HCEC 1CT (cell line): ENCODE results near the gene FAM184A.
"Not testable (repeated sequence)": the region's sequence is repeated elsewhere in the genome, so short reads cannot be mapped to it uniquely, and the experiment has no call there.

Source experiments
- DNase-seq: peaks from one replicate; pipeline ENCODE4 v3.0.0-alpha.2; 2017

FAM184A gene

GRCh38 chr6:119002069-119002468, 76.4 kb downstream of the FAM184A start:
- no peak for DNase-seq

GRCh38 chr6:118999494-119000040, 78.9 kb downstream of the FAM184A start:
- DNase-seq: no peak

- not testable (repeated sequence) for DNase-seq
Measured at GRCh38 chr6:118997426-118997825, 81.0 kb downstream of the FAM184A start.

- no peak for DNase-seq
Measured at GRCh38 chr6:118996289-118996820, 82.1 kb downstream of the FAM184A start.

- no peak for DNase-seq
Measured at GRCh38 chr6:118993803-118994251, 84.6 kb downstream of the FAM184A start.

GRCh38 chr6:118993358-118993757, 85.1 kb downstream of the FAM184A start:
- DNase-seq: no peak

- DNase-seq: no peak
Measured at GRCh38 chr6:118992186-118992795, 86.2 kb downstream of the FAM184A start.

- DNase-seq: no peak
Measured at GRCh38 chr6:118986312-118986711, 92.2 kb downstream of the FAM184A start.

- DNase-seq: no peak
Measured at GRCh38 chr6:118985123-118985830, 93.2 kb downstream of the FAM184A start.

GRCh38 chr6:118984342-118984741, 94.1 kb downstream of the FAM184A start:
- no peak for DNase-seq

- no peak for DNase-seq
Measured at GRCh38 chr6:118982575-118982911, 95.9 kb downstream of the FAM184A start.

GRCh38 chr6:118981884-118982574, 96.4 kb downstream of the FAM184A start:
- DNase-seq: no peak

- DNase-seq: no peak
Measured at GRCh38 chr6:118980063-118980462, 98.4 kb downstream of the FAM184A start.

GRCh38 chr6:118974790-118975189, 103.7 kb downstream of the FAM184A start:
- no peak for DNase-seq

GRCh38 chr6:118971682-118972081, 106.8 kb downstream of the FAM184A start:
- no peak for DNase-seq

GRCh38 chr6:118970866-118971265, 107.6 kb downstream of the FAM184A start:
- no peak for DNase-seq

GRCh38 chr6:118968416-118968815, 110.0 kb downstream of the FAM184A start:
- DNase-seq: peak; percentile 45

GRCh38 chr6:118967239-118967638, 111.2 kb downstream of the FAM184A start:
- no peak for DNase-seq

- no peak for DNase-seq
Measured at GRCh38 chr6:118965843-118966370, 112.6 kb downstream of the FAM184A start.

- no peak for DNase-seq
Measured at GRCh38 chr6:118965371-118965770, 113.1 kb downstream of the FAM184A start.

GRCh38 chr6:118963003-118963402, 115.5 kb downstream of the FAM184A start:
- peak; percentile 45 for DNase-seq

- DNase-seq: no peak
Measured at GRCh38 chr6:118959903-118960302, 118.6 kb downstream of the FAM184A start.

GRCh38 chr6:118953391-118953790, 125.1 kb downstream of the FAM184A start:
- no peak for DNase-seq
